Femur (tissue), 1 donor: Measurements from ENCODE around the gene FBXL7.

Source experiments
- DNase-seq: peaks from one replicate; pipeline ENCODE4 v3.0.0-alpha.2; 2017

The FBXL7 gene

GRCh38 chr5:15545082-15545481 is 45.1 kb downstream of the FBXL7 start:
- DNase-seq: no peak

DNA sequence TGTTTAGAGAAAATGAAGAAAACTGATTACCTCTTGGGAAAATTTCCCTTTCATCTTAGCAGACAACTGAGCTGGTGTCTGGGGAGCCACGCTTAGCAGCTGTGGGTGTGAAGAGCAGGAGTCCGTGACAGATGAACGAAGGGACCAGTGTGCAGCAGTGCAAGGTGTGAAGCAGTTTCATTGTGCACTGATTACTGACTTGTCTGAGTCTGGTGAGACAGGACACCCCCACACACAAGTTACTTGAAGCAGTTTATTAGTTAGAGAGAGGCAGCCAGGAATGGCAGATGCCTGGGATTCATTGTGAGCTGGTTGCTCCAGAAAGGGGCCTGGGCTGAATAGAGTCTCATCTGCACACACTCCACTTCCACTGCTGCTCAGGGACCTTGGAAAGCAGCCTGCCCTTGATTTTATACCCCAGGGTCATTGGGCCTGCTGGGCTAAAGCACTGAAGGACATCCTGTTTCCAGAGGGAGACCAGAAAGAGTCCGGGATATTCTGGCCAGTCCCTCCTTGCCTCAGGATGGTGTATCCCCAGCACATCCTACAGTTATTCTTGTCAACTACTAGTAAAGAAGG is 47.4 kb downstream of the FBXL7 start:
- no peak for DNase-seq

DNA sequence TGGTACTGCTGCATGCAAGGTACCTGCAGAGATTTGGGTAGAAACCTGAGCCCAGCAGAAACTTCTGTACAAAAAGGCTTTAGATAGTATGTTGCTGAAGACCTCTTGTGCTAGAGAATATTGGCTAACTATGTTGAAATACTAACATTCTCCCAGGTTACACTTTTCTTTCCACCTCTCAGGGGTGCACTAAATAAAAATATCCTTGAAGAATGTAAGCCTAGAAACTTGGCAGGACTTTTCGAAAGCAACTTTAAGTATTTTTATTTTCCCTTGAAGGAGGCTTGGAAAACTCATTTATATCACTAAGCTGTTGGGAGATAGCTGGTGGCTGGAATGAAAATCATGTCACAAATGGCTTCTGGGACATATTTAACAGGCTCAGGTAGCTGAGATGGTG is 50.0 kb downstream of the FBXL7 start:
- no peak for DNase-seq

GRCh38 chr5:15550502-15551112 is 50.6 kb downstream of the FBXL7 start:
- no peak for DNase-seq

DNA sequence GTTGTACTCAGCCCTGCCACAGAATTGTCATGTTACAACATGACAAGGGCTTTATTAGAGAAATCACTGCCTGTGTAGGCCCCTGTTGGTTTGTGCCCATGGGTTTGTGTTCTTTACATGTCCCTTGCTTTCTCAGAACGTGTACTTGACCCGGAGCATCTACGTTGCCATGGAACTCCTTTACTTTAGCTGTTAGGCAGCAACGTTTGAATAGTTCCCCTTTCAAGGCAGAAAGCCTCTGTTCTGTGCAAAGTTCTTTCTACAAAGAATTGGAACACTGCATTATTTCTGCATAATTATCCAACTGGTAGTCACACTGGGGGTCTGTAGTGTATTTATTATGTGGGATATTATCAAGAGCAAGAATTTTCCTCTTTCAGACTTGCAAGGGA is 51.1 kb downstream of the FBXL7 start:
- DNase-seq: no peak

GRCh38 chr5:15554542-15554941 is 54.6 kb downstream of the FBXL7 start:
- DNase-seq: no peak

DNA sequence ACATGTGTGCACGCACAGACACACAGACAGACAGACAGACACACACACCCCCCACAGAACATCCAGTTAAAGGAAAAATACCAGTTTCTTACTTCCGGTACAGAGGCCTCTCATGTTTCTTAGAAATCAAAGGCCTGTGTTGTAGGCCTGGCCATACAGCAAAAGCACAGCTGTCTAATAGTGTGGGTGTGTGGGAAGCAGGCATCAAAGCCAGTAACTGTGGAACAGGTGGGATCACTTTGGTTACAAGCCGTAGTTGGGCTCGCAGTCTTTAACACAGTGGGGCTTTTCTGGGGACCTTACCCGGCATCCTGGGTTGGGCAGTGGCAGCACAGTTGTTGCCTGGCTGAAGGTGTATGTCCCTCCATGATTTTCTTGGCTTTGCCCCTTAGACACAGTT is 55.2 kb downstream of the FBXL7 start:
- DNase-seq: peak; percentile 42

DNA sequence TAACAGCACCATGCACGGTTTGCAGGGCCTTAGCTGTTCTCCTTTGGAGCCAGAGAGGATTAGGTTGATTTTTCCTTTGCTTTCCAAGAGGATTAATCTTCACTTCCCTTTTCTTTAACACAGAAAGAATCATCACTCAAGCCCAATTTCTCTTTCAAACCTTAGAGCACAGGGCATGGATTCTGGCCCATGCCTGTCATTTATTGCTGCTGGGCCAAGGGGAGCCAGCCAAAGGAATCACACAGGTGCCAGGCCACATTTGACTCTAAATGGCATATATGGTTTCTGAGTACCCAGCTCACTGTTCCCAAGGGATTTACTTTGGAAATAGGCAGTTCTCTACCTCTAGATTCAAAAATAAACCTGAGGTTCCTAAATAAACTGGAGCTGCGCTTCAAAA is 58.3 kb downstream of the FBXL7 start:
- DNase-seq: no peak

DNA sequence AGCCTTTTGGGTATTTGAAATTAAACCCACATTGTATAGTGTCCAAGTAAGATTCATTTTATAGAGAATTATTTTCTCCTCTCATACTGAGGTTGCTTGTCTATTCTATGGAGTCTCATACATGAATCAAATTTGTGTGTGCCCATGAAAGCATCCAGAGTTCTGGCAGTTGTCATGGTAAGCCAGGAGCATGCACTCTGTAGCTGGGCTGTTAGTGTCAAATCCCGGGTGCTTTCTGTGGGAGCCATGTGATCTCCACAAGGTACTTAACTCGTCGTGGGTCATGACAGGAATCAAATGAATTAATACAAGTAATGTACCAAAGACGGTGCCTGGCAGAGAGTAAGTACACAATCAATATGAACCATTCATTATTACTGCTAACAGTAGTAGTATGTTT is 58.7 kb downstream of the FBXL7 start:
- no peak for DNase-seq

DNA sequence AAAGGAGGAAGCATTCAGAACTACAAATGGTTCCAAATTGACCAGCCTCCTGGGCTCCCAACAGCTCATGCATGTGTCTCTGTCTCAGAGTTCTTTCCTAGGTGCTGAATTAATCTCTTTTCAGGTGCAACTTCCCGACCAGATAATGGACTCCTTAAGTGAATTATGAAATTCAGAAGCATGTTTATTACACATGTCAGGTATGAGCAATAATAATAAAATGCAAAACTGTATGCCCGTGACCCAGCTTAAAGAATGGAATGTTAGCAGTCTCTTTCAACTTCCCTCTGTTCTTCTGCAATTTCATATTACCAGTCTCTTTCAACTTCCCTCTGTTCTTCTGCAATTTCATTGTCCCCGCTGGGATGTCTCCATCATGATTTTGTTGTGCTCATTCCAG is 60.4 kb downstream of the FBXL7 start:
- DNase-seq: no peak

DNA sequence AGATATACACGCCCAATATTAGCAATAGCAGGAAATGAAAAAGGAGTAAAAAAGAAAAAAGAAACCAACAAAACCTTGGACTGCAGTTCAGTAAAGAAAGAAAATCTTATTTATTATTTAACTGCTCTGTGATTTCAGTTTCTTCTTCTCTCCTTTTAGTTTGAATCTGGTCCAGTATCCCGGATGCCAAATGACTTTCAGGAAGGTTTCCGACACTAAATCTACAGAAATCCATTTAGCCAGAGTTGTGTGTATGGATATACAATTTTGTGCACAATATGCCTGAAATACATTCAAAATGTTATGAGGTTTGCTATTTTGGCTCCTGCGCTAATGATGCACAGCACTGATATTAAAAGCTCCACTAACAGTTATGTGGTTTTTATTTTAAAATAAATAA is 64.5 kb downstream of the FBXL7 start:
- DNase-seq: no peak

GRCh38 chr5:15564957-15565356 is 65.0 kb downstream of the FBXL7 start:
- no peak for DNase-seq

GRCh38 chr5:15566306-15566705 is 66.3 kb downstream of the FBXL7 start:
- no peak for DNase-seq

GRCh38 chr5:15566789-15567188 is 66.8 kb downstream of the FBXL7 start:
- DNase-seq: no peak

DNA sequence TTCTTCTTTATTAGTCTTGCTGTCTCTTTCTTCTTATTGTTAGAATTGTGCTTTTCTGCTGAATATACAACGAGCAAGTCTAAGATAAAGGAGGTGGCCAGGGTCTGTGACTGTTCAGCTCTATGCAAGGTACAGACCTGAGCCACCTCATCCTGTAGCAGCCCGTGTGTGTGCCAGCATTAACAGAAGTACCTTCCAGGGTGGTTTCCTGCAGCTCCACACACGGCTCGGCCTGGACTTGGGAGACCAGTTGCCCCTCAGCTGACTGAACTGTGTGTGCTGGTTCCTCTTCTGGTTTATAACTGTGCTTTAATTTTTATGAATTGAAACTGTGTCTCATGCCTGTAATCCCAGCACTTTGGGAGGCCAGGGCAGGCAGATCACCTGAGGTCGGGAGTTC is 70.5 kb downstream of the FBXL7 start:
- DNase-seq: no peak

DNA sequence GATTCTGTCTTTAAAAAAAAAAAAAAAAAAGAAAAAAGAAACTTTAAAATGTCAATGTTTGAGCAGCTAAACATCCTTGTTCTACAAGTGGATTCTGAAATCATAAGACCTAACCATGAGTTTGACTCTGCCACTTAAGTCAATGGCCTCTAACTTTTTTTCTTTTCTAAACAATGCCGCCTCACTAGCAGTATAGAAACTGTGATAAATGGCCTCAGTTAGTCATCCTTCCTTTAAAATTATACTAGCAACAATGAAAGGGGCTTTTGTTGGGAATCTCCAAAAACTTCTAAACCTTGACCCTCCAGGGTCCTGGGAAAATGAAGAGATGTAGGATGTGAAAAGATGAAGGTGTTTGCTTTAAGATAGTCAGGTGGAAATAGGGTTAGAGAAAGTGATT is 71.1 kb downstream of the FBXL7 start:
- no peak for DNase-seq

GRCh38 chr5:15571618-15572017 is 71.6 kb downstream of the FBXL7 start:
- DNase-seq: no peak

DNA sequence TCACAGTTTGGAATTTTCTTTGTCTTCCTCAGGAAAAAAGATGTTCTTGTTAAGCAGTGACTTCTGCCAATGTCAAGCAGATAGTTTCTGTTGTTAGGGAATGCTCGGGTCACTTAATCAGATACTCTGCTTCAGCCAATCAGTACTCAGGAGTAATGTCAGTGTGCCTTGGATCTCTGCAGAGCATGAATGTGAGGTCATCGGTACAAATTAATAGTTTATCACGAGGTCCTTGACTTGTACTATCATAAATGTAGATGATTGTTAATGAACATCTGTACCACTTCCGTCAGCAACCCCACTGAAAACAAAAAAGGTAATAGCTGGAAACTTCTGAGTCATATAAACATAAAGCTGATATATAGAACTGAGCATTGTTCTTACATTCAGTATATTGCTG is 73.6 kb downstream of the FBXL7 start:
- DNase-seq: no peak

GRCh38 chr5:15574128-15574527 is 74.1 kb downstream of the FBXL7 start:
- DNase-seq: no peak

DNA sequence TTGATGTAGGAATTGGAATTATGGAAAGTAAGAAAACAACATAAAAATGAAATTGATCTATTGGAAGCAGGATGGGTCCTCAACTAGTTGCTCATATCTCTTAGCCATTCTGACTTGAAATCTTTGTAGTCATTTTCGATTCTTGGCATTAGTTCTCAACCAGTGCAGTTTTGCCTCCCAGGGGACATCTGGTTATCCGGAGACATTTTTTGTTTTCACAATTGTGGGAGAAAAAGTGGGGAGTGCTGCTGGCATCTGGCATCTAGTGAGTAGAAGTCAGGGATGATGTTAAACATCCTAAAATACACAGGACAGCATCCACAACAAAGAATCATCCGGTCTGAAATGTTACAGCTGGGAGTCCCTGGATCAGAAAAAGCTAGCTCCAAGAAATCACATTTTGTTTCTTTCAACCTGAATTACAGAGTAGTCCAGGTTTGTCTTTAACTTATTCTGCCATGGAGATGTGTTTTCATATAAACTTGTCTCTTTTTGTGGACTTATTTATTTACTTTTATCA is 74.9 kb downstream of the FBXL7 start:
- DNase-seq: no peak

- no peak for DNase-seq
Measured at GRCh38 chr5:15575666-15576065, 75.7 kb downstream of the FBXL7 start.

DNA sequence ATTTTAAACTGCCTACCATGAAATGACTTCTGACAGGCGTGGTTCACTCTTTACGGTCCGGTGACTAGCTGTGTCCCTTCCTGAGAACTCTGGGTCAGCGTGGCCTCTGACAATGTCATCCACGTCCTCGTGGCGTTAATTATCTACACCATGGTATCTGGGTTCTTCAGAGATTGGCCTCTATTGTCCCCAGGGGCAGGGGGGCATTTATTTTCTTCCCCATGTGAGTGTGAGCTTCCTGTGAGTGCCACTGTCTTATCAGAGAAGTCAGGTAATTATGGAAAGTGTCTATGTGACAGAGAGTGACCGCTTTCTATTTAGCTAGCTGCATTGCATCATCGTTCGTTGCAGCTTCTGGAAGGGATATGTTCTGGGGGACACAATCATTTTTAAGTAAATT is 77.2 kb downstream of the FBXL7 start:
- no peak for DNase-seq

DNA sequence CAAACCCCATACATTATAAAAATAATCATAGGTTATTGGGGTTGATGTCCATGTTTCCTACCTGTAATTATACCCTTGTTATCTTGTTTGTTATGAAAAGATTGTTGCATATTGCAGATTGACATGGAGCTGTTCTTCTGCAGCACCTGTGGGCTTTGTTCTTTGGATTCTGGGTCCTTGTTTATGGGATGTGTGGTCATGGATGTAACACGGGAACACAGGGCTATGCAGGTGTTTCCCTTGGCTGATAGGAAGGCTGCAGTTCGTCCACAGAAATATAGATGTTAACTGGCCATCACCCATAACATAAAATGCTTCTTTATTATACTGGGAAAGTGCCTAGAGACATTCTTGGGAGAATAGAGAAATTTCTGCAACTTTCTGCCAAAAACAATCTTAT is 77.9 kb downstream of the FBXL7 start:
- DNase-seq: no peak

DNA sequence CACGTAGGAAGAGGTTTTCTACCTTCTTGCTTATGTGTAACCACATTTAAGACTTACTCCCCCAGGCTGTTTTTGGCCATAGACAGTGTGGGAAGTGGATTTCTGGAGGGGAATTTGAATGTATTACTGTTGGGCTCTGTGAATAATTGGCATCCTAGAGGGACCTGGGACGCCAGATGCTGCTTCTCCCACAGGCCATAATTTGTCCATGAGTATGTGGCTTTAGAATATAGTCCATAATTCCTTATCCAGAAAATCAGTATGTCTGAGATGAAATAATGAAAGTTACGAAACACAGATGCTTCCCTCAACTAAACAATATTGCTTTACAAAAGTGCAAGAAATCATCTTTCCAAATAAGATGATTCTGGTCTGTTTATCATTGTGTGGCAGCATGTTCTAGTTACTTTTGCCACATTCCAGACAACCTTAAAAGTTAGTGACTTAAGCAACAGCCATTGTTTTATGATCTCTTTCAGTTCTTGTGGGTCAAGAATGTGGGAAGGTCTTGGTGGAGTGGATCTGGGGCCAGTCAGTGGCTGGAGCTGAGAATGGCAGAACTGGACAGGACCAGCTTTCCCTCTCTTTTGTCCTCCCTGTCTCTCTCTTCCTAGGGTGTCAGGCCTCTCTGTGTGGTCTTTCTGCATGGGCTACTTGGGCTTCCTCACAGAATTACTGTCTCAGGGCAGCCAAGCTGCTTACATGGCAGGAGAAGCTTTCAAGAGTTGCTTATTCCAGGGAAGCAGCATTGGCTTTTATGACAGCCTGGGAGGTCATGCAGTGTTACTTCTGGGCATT is 79.4 kb downstream of the FBXL7 start:
- no peak for DNase-seq
